Measurements from ENCODE around the gene GULP1.
"Not testable (repeated sequence)": the region's sequence is repeated elsewhere in the genome, so short reads cannot be mapped to it uniquely, and the experiment has no call there.

The GULP1 gene

DNA sequence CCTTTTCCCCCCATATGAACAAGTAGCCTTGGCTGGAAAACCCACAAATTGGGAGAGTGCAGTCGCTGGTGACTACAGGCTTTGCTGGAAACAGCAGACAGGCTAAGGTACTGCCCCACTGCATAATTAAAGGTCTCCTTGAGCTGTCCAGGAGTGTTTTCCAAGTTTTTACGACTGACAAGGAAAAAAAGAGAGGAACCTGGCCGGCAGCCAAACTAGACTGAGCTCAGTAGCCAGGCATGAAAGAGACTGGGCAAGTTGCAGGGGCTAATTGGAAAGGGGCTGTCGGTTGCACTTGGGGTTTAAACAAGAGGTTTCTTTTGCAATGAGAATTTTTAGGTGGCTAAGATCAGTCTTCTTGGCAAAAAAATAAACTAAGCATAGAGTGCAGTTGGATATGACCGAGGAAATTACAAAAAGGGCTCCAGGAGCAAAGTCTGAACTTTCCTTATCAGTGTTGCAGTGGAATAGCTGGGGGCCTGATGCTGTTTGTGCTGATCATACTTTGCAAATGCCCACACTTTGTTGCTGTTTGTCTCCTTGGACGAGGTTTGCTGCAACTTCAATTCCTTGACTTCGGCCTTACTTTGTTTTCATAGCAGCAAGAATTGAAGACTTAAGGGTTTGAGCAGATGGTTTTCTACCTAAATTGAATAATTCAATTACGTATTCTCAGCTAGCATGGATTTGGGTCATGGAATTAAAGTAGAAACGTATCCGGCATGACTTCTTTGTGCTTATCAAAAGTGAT lies 2.1 kb downstream of the GULP1 start:
- no peak for DNase-seq

DNA sequence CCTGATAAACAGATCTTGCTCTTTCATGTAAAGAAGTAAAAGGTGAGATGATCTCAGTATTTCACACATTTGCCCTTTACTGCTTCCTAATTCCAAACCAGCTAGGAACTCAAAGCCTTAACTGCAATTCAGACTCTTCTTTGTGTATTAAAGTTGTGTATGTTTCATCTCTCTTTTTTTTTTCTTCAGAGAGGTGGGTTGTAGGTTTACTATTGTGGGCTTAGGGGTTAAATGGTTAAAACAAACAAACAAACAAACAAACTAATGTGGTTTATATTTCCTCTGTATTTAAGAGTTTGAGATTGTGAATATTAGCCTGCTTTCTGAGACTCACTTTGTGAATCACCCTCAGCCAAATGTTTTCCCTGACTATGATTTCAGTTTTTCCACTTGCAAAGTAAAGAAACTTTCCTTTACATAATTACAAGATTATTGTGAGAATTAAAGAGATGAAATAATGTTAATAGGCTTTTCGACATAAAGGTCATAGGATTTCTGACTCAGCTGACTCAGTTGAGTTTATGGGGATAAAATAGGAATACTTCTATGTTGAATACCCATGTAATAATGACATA lies 2.8 kb downstream of the GULP1 start:
- no peak for DNase-seq

DNA sequence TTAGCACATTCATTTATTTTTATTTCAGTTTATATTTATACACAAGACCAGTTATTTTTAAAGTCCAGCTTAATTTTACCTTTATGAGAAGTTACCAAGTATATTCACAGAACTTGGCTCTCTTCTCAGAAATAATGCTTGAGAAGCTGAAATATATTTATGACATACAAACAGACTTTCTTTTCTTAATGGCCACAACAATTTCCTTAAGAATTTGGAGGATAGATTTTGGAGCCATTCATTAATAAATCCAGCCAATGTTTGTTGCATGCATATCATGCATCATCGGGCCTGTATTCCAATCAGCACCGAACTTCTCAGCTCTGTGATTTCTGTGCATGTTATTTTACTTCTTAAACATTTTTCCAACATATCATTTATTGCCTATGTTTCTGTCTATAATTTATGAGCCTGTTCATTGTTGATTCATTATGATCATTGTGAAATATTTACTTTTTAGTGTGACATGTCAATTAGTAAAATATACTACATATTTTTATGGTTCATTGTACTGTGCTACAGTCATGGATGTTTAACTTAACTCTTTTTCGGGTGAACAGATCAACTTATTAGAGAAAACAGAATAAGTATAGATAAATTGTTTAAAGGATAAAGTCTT lies 3.5 kb downstream of the GULP1 start:
- DNase-seq, result no peak

DNA sequence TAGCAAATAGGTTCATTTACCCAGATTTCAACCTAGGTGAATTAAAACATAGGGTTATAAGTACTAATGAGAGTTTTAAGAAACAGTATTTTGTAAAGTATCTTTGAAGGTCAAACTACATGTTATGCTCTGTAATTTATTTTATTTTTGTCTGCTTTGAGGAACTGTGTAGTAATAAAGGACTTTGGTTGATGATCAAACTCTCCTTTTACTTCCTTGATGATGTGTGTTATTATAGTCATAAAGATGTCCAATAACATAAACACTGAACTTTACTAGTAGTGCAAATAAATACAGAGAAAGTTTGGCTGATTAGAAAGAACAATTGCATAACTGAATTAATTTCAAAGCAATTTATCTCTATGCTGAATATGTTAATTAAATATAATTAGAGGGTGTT lies 6.3 kb downstream of the GULP1 start:
- no peak for DNase-seq

DNA sequence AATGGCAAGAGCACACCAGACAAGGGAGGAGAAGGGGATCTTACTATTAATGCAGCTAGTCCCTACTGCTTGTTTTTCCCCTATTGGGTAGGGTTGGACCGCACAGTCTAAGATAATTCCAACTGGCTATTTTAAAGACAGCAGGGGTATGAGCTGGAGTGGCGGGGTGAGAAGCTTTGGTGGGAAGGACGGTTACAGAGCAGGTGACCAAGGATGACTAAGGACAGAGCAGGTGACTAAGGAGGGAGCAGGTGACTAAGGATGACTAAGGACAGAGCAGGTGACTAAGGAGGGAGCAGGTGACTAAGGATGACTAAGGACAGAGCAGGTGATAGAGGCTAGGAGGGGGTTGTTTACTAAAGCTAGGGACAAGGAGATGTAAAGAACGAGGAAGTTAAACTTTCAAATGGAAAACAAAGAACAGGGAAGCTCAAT lies 7.3 kb downstream of the GULP1 start:
- not testable (repeated sequence) for DNase-seq

DNA sequence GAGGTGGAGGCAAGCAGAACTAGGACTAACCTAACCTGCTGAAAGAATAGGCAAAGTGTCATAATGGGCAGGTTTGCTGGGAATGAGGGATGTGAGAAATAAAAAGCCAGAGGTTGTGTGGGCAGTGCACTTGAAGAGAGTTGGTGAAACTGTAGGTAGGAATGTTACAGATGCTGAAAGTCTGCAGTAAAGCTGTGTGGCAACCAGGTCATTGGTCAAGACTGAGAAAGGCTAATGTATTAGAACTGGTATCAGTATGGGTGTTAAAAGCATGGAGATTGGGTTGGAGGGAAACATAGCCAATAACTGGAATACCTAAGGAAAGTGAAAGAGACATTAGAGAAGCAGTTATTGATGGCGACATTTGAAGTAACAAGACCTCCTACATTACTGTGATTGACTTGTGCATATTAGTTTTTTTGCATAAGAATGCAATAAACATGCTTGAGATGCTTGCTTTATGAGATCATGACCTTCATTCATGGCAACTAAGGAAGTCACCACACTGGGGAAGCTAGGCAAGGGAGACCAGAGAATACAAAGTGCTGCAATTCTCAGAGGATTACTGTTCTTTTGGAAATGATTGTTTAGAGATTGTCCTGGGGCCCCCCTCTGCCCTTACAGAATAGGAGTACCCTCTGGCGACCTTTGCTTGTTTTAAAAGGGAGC lies 11.8 kb downstream of the GULP1 start:
- no peak for DNase-seq

DNA sequence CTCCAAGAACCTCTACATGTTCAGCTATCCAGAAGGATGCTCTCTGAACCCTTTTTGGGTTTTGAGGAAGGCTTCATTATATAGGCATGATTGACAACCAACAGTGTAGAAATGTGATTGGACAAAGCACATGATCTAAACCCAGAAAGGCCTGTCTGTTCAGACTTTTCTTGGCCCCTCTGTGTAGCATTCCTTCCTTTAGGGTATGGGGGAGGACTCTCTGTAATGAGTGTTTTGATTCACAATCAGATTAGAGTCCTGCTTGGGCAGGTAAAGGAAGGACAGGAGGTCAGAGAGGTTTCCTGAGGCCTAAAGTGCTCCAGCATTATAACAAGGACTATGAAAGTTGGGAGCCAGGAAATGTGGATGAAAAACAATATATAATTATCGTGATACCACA lies 13.6 kb downstream of the GULP1 start:
- no peak for DNase-seq

DNA sequence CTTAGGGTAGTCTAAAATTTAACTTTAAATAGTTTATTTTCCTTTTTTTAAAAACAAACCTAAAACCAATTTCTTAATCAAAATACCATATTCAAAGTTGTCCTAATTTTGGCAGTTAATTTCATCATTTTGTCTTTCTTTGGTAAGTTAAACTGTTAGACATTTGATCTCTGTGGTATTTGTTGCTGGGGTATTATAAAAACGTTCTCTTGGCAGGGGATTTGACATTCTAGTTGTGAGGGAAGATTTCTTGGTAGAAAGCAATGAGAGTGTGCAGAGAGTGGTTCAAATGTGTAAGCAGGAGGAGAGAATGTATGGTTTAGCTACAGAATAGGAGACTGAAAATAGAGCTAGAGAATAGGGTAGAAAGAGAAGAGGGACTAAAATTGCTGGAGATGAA lies 14.6 kb downstream of the GULP1 start:
- DNase-seq, result no peak

DNA sequence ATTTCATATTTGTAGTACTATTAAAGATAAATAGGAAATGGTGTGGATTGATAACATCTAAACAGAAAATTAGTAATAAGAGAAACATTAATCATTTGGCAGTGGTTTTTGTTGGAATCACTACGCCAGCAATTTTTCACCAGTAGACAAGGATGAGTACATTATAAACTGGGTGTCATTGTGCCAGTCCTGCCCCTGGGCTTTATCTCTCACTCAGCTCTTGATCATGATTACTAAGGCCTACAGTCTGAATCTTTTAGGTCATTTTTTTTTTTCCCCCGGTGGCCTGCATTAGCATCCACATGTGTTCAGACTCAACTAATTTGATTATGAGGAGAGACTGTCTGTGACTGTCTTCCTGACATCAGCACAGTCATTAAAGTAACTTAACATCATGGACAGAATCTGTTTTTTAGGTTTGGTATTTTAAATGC lies 16.2 kb downstream of the GULP1 start:
- DNase-seq, result no peak

DNA sequence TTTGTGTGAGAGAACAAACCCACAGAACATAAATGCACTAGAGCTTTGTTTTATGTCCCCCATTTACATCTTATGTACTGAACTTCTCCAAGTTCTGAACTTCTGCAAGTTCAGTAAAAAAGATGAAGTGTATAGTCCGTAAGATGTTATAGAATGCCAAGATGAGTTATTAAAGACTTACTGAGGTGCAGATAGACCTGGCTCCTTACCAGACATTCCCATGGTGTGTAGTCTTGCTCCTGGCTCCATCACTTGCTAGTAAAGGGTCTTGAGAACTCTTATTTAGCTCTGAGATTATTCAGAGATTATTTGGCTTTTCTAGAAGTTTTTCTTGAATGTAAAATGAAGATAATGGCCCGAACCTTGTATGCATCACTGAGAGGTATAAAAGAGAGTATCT lies 16.8 kb downstream of the GULP1 start:
- DNase-seq, result no peak

DNA sequence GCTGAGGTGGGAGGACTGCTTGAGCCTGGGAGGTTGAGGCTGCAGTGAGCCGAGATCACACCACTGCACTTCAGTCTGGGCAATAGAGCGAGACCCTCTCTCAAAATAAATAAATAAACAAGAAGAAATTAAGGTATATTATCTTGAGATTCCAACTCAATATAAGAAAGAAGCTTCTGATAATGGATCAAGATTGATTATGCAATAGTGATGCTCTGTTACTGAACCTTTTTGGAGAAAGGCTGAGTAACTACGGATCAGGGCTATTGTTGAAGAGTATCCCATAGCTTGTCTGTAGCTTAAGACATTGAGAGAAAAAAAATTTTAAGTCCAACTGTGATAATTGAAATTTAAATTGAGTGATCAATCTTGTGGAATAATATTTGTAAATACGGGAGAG lies 17.7 kb downstream of the GULP1 start:
- no peak for DNase-seq

DNA sequence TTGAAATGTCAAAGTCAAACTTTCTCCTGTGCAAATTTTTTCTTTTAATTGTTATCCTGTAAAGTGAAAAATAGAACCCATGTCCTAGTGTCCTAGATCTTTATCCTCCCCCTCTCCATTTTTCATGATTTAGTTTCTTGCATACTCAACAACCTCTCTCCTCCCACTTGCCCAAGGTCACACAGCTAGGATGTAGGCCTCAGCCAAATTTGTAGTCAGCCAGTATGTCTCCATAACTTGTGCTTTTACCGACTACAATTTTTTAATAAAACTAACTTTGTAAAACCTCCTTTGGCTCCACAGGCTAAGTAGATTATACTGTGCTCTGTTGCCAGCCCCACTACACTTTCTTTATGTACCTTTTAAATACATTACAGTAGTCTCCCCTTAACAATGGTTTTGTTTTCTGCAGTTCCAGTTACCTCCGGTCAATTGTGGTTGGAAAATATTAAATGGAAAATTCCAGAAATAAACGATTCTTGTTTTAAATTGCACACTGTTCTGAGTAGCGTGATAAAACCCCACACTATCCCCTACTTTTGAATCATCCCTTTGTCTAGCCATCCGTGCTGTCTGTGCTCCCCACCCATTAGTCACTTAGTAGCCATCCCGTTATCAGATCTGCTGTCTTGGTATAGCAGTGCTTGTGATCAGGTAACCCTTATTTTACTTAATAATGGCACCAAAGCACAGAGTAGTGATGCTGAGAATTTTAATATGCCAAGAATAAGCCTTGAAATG lies 22.8 kb downstream of the GULP1 start:
- no peak for DNase-seq

DNA sequence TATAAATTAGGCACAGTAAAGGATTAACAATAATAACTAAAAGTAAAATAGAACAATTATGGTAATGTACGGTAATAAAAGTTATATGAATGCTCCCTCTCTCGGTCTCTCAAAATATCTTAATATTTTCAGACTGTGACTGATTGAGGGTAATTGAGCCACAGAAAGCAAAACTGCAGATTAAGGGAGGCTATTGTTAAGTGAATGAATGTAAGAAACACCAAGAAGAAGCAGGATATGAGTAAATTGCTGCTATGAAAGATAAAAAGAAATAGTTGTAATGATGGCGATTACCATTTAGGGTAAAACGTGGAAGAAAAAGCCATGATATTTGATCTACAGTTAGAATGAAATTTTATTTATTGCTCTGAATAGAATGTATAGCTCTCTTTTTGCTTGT lies 24.1 kb downstream of the GULP1 start:
- DNase-seq, result no peak

DNA sequence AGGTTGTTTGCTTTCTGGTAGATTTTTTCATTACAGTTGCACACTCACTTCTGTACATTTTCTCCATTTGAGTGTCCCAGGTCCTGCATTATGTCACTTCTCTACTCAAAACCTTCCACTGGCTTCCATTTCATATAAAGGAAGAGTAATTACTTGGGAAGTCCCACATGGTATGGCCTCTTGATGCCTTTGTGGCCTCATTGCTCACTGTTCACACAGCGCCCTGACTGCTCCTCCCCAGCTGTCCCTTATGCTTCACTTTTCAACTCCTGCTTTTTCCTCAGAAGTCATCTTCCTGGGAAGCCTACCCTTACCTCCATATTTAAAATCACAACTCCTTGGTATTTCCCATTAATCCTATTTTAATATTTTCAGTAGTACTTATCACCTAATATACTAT lies 24.7 kb downstream of the GULP1 start:
- no peak for DNase-seq

DNA sequence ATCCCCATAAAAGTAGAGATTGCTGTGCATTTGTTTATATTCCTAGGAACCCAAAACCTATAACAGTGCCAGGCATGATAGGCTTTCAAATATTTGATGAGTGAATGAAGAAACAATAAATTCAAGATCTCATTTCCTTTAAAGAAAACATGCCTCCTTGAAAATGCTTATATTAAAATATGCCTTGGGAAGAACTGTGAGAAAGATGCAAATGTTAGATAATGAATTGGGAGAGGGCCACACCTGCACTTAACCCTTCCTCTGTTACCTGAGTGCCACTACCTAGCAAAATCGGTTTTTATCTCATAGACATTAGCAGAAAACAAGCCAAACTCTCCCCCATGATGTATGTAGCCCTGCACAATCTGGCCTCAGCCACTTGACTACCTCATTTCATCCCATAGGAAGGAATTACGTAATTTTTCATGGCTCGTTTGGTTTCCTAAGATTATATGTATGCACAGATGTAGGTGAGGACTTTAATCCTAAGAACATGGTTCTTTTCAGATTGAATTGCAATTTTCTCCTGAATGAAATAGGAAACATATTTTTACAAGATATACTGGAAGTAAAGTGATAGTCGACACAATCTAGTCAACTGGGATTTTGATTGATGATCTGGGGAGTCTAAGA lies 25.2 kb downstream of the GULP1 start:
- DNase-seq, result no peak

DNA sequence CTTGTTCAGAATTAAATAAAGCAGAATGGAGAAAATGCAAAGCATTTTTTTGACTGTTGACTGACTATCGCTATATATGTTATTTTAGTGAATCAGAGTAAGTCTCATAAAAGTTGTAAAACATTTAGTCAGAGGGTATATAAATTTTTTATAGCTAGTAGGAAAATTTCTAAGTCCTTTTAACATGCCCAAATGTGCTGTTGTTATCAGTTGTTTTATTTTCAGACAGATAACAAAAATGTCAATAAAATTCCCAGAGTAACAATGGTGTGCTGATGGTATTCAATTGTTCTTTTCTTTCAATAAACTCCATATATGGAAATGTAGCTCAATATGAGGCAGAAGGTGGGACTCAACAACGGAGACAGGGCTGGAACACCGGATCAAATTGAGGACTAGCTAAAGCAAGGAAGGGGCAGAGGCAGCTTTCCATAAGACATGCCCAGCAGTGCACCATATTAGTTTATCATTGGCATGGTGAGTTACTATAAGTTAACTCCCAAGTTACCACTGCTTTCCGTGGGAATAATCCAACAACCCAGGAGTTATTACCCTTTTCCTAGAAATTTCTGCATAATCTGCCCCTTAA lies 26.6 kb downstream of the GULP1 start:
- DNase-seq, result no peak

DNA sequence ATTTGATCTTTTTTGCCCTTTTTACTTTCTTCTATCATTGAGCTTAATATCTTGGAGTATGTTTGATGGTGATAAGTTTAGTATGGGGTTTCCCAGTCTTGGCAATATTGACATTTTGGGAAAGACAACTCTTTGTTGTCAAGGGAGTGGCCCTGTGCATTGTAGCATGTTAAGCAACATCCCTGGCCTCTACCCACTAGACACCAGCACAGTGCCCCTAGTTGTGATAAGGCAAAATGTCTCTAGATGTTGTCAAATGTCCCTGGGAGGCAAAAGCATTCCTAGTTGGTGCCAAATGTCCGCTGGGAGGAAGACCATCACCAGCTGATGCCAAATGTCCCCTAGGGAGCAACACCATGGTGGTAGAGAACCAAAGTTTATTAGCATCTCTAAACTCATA lies 28.2 kb downstream of the GULP1 start:
- no peak for DNase-seq

DNA sequence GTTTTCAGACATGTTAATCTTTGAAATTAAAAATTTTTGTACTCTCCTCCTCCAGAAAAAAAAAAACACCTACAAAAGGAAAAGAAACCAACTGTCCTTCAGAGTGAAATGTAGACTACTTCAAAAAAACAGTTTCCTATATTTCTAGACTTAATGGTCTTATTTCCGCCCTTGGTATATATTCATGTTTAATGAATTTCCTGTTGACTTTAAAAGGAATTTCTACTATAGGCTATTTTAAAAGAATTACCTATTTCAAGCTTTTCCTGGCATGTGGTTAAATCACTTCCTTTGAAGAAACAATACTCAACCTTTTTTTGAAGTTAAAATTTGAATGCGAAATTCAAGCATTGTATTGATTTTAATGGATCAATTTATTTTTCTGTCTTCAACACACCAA lies 29.2 kb downstream of the GULP1 start:
- DNase-seq, result no peak

DNA sequence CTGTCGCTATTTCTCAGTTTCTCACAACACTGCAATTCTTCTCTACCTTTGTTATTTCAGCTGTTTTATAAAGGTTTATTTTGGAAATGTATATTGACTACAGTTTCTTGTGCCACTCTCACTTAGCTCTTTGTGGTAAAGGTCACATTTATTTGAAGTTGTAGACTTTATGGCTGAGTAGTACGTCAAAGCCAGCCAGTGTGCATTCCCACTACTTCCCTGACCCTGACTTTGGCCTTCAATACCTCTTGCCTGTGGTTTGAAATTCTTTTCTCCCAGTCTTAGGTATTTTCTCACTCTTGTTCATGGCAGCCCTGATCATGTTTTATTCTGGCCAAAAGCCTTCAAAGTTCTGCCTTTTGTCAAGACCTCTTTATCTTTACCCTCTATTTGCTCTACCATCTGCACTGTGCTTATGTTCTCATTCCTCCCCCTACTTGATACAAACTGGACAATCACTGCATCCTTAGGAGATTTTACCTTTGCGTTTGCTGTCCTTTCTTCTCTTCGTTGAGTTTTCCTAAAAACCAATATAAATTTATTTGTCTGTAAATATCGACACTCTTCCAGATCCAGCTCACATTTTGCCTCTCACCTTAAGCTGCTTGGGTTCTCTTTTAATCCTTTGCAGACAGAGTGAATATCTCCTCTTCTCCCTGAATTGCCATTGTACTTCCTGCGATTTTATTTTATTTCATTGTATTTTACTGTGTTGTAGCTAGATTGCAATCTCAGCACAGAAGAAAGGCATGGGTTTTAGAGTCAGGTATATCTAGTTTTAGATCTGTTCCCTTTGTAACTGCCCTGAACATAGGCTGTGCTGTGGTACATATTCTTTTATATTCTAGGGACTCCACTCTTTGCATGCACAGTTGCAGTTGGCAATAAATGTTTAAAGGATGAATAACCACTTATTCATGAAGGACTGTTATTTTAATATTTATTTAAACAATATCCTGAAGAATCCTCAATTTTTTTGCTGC lies 31.2 kb downstream of the GULP1 start:
- DNase-seq, result no peak

DNA sequence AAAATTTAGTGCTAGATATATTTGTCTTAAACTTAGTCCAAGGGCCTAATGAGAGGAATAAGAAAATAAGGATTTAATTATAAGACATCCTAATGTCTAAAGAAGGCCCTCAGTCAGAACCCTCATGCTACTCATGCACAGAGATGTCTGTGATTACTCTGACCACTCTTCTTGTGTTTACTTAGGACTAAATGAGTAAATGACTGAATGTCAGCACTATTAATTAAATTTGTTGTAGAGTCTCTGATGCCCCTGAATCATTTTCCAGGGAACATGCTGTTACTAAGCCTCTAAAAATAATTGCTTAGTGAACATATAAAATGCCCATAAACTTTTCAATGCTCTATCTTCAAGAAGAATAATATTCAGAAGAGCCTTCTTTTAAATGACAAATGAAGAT lies 32.4 kb downstream of the GULP1 start:
- no peak for DNase-seq

DNA sequence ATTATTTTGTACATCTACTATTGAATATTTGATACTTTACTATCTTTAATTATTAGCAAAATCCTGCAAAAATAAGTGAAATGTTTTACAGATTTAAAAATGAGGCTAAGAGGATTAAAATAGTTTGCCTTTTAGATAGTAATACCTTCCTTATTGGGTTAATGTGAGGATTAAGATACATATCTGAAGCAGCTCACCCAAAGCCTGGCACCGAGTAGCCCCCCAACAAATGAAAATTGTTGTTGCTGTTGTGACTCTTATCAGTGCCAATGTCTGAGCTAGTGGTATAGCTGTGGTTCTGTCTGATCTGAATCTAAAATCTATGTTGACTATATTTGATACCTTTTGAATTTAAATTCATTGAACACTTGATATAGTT lies 34.6 kb downstream of the GULP1 start:
- no peak for DNase-seq
